Colonic mucosa (tissue), 4 donors: Measurements from ENCODE around the gene PACSIN2. TPM values are rescaled to one million over a fixed set of nuclear protein-coding genes. Genes with fewer than 3 reads are reported as not detected.
"Not testable (repeated sequence)": the region's sequence is repeated elsewhere in the genome, so short reads cannot be mapped to it uniquely, and the experiment has no call there.

Source experiments
- DNase-seq: peaks from one replicate; pipeline ENCODE4 v3.0.0-alpha.2; 2020
- H3K27ac ChIP-seq: fragments of 200-600 bp; one replicate; pipeline ENCODE4 v1.8.0; 2021
- H3K27me3 ChIP-seq: fragments of 200-600 bp; one replicate; pipeline ENCODE4 v1.8.0; 2021
- H3K36me3 ChIP-seq: fragments of 200-600 bp; one replicate; pipeline ENCODE4 v1.8.0; 2021
- H3K4me1 ChIP-seq: fragments of 200-600 bp; one replicate; pipeline ENCODE4 v1.8.0; 2021; ENCODE audit warnings: mild to moderate bottlenecking
- H3K4me3 ChIP-seq: fragments of 200-600 bp; one replicate; pipeline ENCODE4 v1.8.0; 2021
- H3K9ac ChIP-seq, 2 donors: one replicate each; pipeline ENCODE4 v1.7.0; 2013; ENCODE audit warnings: control low read depth in 2 of 2, low read depth in 2 of 2, low read length in 2 of 2
- H3K9me3 ChIP-seq: fragments of 200-600 bp; one replicate; pipeline ENCODE4 v1.8.0; 2021
- intact Hi-C: fragments of 100-400 bp; cut with DNase I; formaldehyde crosslinking; loops from one replicate; pipeline ENCODE4 v1.14.1; 2022
- total RNA-seq, 2 donors: library from RNA; stranded (reverse); fragmentation: NEBNext Ultra II Directional in 1 of 2; extraction: Animal tissue kit (Norgen Biotek cat#: 25700) in 1 of 2; gene quantifications; one replicate each; pipeline ENCODE4 v1.2.1, GENCODE V29; 2021
- TF ChIP-seq, protein P1 (sequence below): fragments of 200-600 bp; IDR thresholded peaks from one replicate; pipeline ENCODE4 v1.8.0; 2022; ENCODE audit warnings: antibody characterized with exemption, mild to moderate bottlenecking
- donor health status: healthy.
- donor health status: DM: no; HTN: no; CAD: no.
- donor health status: DM: no; HTN: no; CAD: no.

Gene PACSIN2
- total RNA-seq, 2 donors from 2014 or later, result 143 to 160 TPM

DNA sequence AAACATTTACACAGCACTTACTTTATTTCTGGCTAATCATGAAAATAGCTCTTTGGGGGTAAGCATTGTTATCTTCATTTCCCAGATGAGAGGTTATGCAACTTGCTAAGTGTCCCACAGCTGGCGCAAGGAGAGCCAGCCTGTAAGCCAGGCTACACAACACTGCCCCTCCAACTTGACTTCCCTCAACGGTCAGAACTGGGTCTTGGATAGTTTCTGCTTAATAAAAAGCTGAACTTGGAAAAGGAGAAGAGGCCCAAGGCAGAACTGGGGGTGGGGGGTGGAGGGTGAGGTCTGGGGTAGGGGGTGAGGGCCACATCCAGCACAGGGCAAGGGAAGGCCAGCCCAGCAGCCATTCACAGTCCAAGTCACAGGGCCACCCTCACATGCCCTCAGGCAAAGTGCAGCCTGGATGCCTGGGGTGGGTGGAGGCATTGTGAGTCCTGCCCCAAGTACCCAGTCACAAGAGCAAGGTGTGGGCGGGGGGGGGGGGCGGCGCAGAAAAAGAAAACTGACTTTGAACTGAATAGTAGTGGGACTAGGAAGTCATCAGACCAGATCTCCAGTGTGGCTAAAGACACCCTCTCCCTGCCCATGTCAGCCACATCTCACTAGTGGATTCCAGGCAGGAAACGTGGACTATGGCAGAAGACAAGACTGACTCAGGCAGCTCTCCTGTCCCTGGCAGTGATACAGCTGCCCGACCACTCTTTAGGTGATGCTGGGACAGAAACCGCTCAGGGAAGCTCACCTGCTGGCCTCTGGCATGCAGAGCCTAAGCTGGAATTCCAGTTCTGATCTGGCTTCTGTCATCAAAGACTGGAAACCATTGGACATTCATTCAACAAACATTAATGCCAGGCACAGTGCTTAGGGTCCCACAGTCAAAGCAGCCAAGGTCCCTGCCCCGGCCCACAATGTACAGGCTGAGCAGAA, 52.4 kb downstream of the PACSIN2 start:
- Histone ChIP-seq H3K27me3 (no peaks in the 10 kb centered on the region), H3K27ac (peak overlapping the region; percentile 18), H3K4me3 (no peak overlapping the region), H3K9ac (peak overlapping the region in 1 of 2 donors; percentile 57), H3K36me3 (no peaks in the 10 kb centered on the region), H3K9me3 (no peaks in the 10 kb centered on the region), H3K4me1 (peaks cover 19% of the 10 kb centered on the region)
- peak; percentile 70 for DNase-seq
- TF ChIP-seq, protein P1, sequence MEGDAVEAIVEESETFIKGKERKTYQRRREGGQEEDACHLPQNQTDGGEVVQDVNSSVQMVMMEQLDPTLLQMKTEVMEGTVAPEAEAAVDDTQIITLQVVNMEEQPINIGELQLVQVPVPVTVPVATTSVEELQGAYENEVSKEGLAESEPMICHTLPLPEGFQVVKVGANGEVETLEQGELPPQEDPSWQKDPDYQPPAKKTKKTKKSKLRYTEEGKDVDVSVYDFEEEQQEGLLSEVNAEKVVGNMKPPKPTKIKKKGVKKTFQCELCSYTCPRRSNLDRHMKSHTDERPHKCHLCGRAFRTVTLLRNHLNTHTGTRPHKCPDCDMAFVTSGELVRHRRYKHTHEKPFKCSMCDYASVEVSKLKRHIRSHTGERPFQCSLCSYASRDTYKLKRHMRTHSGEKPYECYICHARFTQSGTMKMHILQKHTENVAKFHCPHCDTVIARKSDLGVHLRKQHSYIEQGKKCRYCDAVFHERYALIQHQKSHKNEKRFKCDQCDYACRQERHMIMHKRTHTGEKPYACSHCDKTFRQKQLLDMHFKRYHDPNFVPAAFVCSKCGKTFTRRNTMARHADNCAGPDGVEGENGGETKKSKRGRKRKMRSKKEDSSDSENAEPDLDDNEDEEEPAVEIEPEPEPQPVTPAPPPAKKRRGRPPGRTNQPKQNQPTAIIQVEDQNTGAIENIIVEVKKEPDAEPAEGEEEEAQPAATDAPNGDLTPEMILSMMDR, result no peak
- intact Hi-C loops, result no loop called here

DNA sequence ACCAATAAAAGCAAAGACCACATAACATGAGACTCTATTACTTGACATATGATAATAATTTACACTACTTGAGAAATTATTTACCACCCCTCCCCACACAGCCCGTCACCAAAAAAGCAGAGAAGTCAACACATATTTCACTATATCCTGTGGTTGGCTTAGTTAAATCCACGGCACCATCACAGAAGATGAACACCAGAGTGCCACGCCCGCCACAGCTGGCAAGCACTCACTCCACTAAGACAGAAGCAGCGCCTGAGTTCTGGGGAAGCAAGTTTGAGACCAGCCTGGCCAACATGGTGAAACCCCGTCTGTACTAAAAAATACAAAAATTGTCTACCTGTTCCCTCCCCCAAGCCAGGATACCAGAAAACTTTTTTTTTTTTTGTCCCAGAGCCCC, 53.1 kb downstream of the PACSIN2 start:
- Histone ChIP-seq H3K9me3 (no peaks in the 10 kb centered on the region), H3K27ac (no peak overlapping the region), H3K36me3 (no peaks in the 10 kb centered on the region), H3K4me1 (peaks cover 19% of the 10 kb centered on the region), H3K4me3 (no peak overlapping the region), H3K9ac (no peak overlapping the region), H3K27me3 (no peaks in the 10 kb centered on the region)
- DNase-seq, result no peak
- TF ChIP-seq, protein P1, result no peak
- intact Hi-C loops, result no loop called here

DNA sequence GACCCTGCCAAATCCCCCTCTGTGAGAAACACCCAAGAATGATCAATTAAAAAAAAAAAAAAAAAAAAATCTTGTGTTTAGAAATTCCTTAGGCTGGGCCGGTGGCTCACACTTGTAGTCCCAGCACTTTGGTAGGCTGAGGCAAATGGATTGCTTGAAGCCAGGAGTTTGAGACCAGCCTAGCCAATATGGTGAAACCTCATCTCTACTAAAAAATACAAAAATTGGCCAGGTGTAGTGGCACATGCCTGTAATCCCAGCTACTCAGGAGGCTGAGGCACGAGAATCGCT, 53.6 kb downstream of the PACSIN2 start:
- intact Hi-C loops, DNase-seq, H3K36me3 ChIP-seq, H3K27me3 ChIP-seq, H3K4me3 ChIP-seq, H3K27ac ChIP-seq, H3K9ac ChIP-seq, H3K9me3 ChIP-seq: not testable (repeated sequence)
- H3K4me1 ChIP-seq, result peaks cover 19% of the 10 kb centered on the region

DNA sequence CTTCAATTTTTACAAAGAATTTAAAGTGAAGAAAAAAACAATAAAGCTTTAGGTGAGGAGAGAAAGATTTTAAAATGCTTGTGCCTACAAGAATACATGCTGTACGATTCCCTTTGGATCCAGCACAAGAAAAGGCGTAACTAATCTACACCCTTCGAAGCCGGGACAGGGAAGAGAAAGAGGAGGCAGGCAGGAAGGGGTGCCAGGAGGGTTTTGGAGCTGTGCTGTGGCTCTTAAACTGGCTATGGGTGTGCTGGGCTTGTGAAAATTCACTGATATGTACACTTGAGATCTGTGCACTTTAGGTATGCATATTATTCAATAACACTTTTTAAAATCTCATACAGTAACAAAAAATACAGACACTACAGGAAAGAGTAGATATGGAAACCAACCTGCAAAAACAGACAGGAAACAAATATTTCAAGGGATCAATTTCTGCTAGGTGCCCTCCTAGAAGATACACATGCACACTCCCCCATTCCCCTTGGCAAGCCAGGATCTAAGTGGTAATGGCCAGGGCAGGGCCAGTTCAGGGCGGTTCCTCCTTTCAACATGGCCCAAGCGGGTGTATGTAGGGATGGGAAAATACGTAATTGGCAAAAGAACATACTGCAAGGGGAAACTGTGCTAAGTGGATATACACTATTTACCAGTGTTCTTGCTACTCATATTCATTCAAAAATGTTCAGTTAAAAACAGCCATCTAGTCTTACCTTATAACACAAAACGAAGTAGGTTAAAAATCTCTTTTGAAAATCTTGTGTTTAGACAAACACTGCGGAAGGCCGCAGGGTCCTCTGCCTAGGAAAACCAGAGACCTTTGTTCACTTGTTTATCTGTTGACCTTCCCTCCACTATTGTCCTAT, 54.2 kb downstream of the PACSIN2 start:
- peaks cover 19% of the 10 kb centered on the region for H3K4me1 ChIP-seq

DNA sequence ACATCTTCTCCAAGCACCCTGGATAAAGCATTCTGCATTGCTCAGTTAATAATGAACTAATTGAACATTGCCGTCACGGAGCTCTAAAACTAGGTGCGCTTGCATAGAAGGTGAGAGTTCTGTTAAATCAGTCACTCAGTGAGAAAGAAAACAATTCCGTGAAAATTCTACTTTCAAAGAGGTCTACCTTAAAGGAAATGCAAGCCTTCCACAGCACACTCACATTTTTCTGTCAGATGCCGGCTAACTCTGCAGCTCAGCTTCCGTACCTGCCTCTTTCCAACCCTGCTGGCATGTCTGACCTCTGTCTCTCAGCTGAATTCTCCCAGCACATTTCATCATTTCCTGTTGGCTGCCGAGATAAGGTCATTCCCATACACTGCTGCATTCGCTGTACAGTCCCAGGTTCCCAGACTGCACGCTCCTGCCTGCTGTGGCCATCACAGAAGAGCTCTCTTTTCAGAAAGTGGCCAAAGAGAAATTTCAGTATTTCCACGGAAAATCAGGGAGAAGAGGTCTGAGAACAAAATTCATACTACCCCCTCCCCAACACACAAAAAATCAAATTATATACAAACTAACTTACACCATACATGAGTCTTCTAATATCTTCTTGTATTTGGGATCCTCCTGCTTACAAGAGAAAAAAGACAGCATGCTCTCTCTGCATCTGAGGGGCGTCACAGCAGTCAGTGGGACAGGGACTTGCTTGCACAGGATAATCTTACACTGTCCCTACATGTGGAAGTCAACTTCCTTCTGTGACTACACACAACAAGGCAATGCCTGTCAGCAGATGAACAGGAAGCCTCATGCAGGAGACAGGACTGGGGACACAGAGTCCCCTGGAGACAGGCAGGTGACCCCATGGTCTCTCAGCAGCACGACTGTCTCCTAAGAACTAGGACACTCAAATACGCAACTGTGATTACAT, 55.1 kb downstream of the PACSIN2 start:
- Histone ChIP-seq H3K4me1 (peaks cover 19% of the 10 kb centered on the region), H3K27me3 (no peaks in the 10 kb centered on the region), H3K27ac (peak overlapping the region; percentile 30), H3K9ac (peak overlapping the region in 1 of 2 donors; percentile 41), H3K9me3 (no peaks in the 10 kb centered on the region), H3K4me3 (no peak overlapping the region), H3K36me3 (no peaks in the 10 kb centered on the region)
- TF ChIP-seq, protein P1, result no peak
- DNase-seq, result peak; percentile 76
- intact Hi-C loops, result no loop called here

More for the DNA sequence above, 54.2 kb downstream of the PACSIN2 start:
- no peaks in the 10 kb centered on the region for H3K27me3 ChIP-seq
- no peak overlapping the region for H3K4me3 ChIP-seq
- H3K9ac ChIP-seq, result peak overlapping the region in 1 of 2 donors; percentile 41
- no peaks in the 10 kb centered on the region for H3K9me3 ChIP-seq
- intact Hi-C loops, result no loop called here
- TF ChIP-seq, protein P1, result no peak
- no peaks in the 10 kb centered on the region for H3K36me3 ChIP-seq
- peak overlapping the region; percentile 30 for H3K27ac ChIP-seq
- DNase-seq, result no peak
